HG02763 (cell line): ENCODE data around the gene C9orf78.

Experiments used
- ATAC-seq: cut with Tn5 transposase; IDR thresholded peaks from one replicate; pipeline ENCODE4 v1.9.1; 2021; ENCODE audit warnings: mild to moderate bottlenecking, moderate library complexity; ENCODE audit not compliant: unreplicated experiment

Gene C9orf78

GRCh38 chr9:129777769-129778130 lies 57.3 kb downstream of the C9orf78 start:
- ATAC-seq, result no peak
